ENCODE measurements around the gene FLYWCH1. TPM values are rescaled to one million over a fixed set of nuclear protein-coding genes. Genes with fewer than 3 reads are reported as not detected.

The FLYWCH1 gene
- total RNA-seq, 1 experiment from 2014 or later: 12.5 TPM

- Histone ChIP-seq H3K4me2 (ENCODE audit: insufficient read depth, insufficient read length, low read length) (peak overlapping the region; percentile 36), H3K23ac (ENCODE audit: insufficient read length, low read depth, low read length) (no peak overlapping the region), H3K79me2 (ENCODE audit: insufficient read depth, low read length) (no peaks in the 10 kb centered on the region), H3K27ac (ENCODE audit: insufficient read length, low read depth, low read length) (no peak overlapping the region), H3K4ac (ENCODE audit: low read depth, low read length) (no peak overlapping the region), H3T11ph (ENCODE audit: low read length) (no peak overlapping the region), H2BK120ac (ENCODE audit: low read depth, low read length, poor library complexity, severe bottlenecking) (no peak overlapping the region), H4K20me1 (ENCODE audit: control insufficient read depth, insufficient read depth, insufficient read length) (no peaks in the 10 kb centered on the region), H3K79me1 (ENCODE audit: insufficient read depth, low read depth, low read length, poor library complexity, severe bottlenecking) (no peaks in the 10 kb centered on the region), H3K27me3 (ENCODE audit: insufficient read depth, low read length) (no peaks in the 10 kb centered on the region), H2AK5ac (ENCODE audit: insufficient read length, low read length) (no peak overlapping the region), H3K14ac (ENCODE audit: insufficient read depth, low read length) (no peak overlapping the region), H2AFZ (ENCODE audit: low read length) (no peak overlapping the region), H2BK5ac (ENCODE audit: insufficient read length, low read length) (no peak overlapping the region), H4K91ac (ENCODE audit: insufficient read length, low read depth, low read length) (no peak overlapping the region), H3K23me2 (ENCODE audit: insufficient read length, low read depth, low read length, poor library complexity, severe bottlenecking) (peaks cover 13% of the 10 kb centered on the region), H4K5ac (ENCODE audit: insufficient read length, low read depth, low read length) (no peak overlapping the region), H3K9me3 (ENCODE audit: control insufficient read depth, low read depth, low read length) (no peaks in the 10 kb centered on the region), H2BK15ac (ENCODE audit: low read depth, low read length) (no peak overlapping the region), H2BK20ac (ENCODE audit: low read depth, low read length, poor library complexity, severe bottlenecking) (no peak overlapping the region), H4K8ac (replicated peaks; ENCODE audit: insufficient read length, low read depth, low read length) (no peak overlapping the region), H3K18ac (ENCODE audit: insufficient read length, low read depth, low read length) (no peak overlapping the region), H3K4me1 (ENCODE audit: insufficient read depth, low read length) (no peaks in the 10 kb centered on the region; the same call in 1 of the 2 replicates), H2BK12ac (ENCODE audit: insufficient read length, low read depth, low read length) (no peak overlapping the region), H3K9ac (ENCODE audit: extremely low read depth, insufficient read length, low read length) (no peak overlapping the region), H3K56ac (ENCODE audit: insufficient read length, low read depth, low read length) (no peak overlapping the region)
- H3K4me1 Mint-ChIP-seq: peaks cover 6 to 10% of the 10 kb centered on the region in 2 experiments
- no peaks in the 10 kb centered on the region; a peak in 1 of 5 replicates for H3K9me3 Mint-ChIP-seq
- no peak for TF ChIP-seq CTCF (conservative IDR thresholded peaks at IDR 0.05)
- no peak overlapping the region for H3K27ac Mint-ChIP-seq
- WGBS (ENCODE audit: extremely low coverage, insufficient read length, low lambda C conversion rate): no CpG with 5 or more reads among the region's 40 CpGs
- no peak for DNase-seq
- peaks cover 0 to 4% (median 0%) of the 10 kb centered on the region in 3 experiments; a peak in 2 of 7 replicates for H3K36me3 Mint-ChIP-seq (ENCODE audit: insufficient read depth in 1 of 3, low read depth in 3 of 3)
- H3K27me3 Mint-ChIP-seq (ENCODE audit: low read depth): peaks cover 24% of the 10 kb centered on the region
- H3K4me3 Mint-ChIP-seq: peak overlapping the region; percentile 84 to 94
Observed at GRCh38 chr16:2963074-2963722, 51.5 kb downstream of the FLYWCH1 start.

Measured in H9 (cell line).